HG03196 (cell line): Measurements from ENCODE around the gene AP3S2.
"Not testable (repeated sequence)": the region's sequence is repeated elsewhere in the genome, so short reads cannot be mapped to it uniquely, and the experiment has no call there.

Source experiments
- ATAC-seq: cut with Tn5 transposase; IDR thresholded peaks from one replicate; pipeline ENCODE4 v1.9.1; 2021; ENCODE audit not compliant: unreplicated experiment

The AP3S2 gene

DNA sequence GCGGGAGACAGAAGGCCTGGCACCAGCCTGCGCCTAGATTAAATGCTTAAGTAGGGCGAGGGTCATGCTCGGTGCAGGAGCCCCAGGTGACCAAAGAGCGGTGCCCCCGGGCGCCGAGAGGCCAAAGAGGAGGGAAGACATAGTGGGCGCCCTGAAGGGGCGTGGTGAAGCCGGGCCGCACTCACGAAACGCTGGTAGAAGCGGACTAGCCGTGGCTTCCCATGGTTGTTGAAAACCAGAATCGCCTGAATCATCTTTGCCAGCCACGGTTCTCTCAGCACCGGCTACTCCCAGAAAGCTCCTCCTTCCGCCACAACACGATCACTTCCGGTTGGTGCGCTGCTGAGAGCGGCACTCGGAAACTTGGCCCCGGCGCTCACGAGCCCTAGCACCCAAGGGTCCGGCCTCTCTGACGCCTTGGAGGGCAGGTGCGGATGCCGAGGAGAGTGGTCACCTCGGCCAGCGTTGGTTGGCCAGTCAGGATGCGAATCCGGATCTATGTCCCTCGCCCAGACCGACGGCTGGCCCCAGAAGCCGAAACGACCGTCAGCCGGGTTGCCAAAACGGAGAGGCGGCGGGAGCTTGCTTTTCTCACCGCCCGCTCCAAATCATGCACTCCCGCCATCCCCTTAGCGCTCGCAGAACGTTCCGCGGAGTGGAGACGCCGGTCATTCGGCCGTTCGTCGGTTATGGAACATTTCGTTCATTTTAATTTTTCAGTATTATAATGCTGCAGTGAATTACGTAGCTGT, at the start of gene AP3S2:
Gene AP3S2, minus strand, starts transcription at position 299 of the 752 bp plus-strand sequence. Its CDS starts 45 bp downstream, at position 254.
- ATAC-seq: peak; percentile 92

DNA sequence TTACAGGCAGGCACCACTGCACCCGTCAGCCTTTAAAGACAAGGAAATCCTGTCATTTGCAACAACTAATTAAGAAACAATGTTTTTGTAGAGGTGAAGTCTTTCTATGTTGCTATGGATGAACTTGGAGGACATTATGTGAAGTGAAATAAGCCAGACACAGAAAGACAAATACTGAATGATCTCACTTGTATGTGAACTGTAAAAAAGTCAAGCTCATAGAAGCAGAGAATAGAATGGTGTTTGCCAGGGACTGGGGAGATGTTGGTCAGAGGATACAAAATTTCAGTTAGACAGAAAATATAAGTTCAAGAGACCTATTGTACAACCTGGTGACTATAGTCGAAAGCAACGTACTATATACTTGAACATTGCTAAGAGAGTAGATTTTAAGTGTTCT, 46.1 kb upstream of the AP3S2 start:
- no peak for ATAC-seq

DNA sequence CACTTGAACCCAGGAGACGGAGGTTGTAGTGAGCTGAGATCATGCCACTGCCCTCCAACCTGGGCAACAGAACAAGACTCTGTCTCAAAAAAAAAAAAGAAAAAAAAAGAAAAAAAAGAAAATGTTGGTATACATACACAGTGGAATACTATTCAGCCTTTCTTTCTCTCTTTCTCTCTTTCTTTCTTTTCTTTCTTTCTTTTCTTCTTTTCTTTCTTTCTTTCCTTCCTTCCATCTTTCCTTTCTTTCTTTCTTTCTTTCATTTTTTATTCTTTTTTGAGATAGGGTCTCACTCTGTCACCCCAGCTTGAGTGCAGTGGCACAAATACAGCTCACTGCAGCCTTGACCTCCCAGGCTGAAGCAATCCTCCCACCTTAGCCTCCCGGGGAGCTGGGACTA, 45.6 kb upstream of the AP3S2 start:
- ATAC-seq: not testable (repeated sequence)

DNA sequence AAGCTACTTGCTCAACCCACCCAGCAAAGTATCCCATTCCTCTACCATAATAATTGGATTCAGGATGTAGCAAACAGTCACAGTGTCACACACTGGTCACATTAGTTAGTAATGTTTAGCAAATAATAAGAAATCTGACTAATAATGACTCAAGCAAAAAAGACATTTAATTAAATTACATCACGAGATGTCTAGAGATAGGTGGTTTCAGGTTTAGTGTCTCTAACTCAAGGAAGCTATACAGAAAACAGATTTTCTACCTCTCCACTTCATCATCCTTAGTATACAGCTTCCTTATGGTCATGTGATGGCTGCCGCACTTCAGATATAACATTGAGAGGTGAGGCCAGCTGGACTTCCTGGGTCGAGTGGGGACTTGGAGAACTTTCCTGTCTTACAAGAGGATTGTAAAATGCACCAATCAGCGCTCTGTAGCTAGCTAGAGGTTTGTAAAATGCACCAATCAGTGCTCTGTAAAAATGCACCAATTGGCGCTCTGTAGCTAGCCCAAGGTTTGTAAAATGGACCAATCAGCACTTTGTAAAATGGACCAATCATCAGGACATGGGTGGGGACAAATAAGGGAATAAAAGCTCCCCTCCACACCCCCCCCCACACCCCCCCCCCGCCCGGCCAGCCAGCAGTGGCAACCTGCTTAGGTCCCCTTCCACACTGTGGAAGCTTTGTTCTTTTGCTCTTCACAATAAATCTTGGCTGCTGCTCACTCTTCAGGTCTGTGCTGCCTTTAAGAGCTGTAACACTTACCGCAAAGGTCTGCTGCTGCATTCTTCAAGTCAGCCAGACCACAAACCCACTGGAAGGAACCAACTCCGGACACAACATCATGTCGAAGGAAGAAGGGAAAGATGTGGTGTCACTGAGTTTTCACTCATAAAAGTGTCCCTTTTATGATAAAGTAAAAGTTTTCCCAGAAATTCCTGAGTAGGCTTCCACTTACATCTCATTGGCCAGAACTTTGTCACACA, 43.9 kb upstream of the AP3S2 start:
- no peak for ATAC-seq

DNA sequence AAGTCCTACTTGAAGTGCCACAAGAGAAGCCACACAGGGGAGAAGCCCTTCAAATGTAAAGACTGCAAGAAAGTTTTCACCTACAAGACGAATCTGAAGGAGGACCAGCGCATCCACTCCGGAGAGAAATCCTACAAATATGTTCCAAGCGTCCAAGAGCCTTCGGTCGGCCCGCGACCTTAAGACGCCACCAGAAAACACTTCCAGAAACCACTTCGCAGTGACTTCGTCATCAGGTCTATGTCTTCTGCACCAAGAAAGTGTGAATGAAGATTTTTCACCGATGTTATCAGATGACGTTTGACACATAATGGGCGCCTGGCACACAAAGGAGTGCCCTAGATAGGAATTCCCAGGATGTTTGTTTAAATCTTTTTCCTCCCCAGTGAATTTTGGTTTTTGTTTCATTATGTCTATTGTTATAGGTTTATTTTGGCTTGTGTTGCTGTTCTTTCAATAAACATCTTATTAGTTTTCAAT, 43.0 kb upstream of the AP3S2 start:
- ATAC-seq: no peak

DNA sequence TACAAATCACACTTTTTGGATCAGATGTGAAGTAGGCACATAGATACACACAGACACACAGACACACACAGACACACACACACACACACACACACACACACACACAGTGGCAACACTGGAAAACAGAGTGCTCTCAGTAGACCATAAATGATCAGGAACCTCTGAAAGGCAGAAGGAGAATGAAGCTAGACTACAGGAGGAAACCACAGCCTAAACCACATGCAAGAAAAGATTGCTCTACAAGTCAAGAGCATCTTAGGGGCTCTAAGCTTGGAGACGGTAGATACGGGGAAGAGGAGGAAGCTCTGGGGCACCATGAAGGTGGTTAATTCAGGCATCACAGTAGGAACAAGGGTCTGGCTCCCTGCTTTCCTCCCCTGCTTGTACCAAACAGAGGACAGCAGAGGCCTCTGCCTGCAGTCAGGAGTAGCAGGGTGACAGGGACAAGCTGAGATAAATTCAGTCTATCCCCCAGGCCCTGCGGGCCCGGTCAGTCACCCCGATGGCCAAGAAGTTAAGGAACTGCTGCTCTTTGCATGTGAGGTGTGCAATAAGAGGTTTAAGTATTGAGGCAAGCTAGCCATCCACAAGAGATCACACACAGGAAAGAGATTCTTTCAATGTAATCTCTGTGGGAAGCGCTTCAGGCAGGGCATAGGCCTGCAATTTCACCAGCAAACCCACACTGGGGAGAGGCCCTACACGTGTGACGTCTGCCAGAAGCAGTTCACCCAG, 42.4 kb upstream of the AP3S2 start:
- no peak for ATAC-seq

DNA sequence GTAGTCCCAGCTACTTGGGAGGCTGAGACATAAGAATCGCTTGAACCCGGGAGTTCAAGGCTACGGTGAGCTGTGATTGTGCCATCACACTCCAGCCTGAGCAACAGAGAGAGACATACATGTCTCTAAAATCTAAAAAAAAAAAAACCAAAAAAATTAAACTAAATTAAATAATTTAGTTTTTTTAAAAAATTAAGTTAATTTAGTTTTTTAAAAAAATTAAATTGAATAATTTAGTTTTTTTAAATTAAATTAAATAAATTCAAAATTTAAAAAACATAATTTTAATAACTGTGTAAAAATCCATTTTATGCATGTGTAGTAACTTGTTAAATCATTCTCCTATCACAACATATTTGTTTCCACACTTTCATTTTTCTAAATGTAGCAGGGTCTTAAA, 39.1 kb upstream of the AP3S2 start:
- no peak for ATAC-seq

DNA sequence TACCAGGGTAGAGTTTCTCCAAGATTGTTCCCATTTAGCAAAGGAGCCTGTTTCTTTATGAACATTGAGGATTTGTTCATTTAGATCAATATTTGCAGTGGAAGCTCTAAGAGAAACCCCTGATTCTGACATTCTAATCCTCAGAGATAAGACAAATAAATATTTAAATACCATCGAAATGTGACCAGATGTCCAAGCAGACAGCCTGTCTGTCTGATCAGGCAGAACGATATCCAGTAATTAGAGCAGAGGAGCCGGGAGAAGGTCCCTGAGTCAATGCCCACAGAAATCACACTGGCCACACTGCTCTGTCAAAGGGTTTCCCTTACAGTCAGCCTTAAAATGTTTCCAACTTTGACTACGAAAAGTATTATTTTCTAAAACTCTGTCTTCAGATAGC, 34.6 kb upstream of the AP3S2 start:
- no peak for ATAC-seq

DNA sequence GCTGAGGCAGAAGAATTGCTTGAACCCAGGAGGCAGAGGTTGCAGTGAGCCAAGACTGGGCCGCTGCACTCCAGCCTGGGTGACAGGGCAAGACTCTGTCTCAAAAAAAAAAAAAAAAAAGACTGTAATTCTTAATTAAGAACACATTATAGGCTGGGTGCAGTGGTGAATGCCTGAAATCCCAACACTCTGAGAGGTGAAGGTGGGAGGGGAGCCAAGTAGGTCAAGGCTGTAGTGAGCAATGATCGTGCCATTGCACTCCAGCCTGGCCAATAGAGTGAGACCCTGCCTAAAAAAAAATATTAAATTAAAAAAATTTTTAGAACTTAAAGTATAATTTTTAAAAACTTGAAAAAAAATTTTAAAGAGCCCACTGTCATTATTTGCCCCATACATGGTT, 32.4 kb upstream of the AP3S2 start:
- ATAC-seq: no peak

DNA sequence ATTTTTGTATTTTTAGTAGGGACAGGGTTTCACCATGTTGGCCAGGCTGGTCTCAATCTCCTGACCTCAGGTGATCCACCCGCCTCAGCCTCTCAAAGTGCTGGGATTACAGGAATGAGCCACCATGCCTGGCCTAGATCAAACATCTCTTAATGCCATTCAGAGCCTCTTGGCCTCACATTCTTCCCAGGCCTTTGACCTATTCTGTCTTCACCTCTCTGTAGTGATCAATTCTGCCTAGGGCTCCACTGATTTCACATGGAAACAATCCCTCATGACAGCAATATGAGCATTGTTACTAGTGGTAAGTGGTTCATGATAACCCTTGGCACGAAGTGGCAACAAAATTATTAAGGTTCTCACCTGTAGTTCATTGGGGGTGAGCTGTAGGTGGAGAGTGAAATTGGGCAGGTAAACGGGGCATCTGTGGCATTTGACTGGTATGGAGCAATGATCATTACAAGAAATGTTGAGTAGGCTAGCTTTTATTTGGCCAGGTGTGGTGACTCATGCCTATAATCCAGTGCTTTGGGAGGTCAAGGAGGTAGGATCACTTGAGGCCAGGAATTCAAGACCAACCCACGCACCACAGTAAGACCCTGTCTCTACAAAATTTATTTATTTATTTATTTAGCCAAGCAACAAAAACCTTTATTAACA, 23.8 kb upstream of the AP3S2 start:
- ATAC-seq: no peak

DNA sequence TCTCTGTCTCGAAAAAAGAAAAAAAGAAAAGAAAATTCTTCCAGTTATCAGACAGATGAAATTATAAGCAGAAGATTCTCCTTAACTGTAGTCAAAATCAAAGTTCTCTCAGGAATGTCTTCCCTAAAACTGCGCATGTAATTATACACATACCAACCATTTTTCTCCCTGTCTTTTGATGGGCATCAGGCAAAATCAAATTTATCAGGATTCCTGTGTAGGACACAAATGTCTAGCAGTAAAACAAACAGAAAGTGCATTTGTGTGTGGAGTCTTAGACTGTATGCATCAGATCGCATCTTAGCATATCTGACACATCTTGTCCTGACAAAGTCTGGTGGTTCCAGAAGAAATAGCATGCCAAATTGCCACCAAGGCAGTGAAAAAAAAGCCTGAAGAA, 22.9 kb upstream of the AP3S2 start:
- no peak for ATAC-seq

DNA sequence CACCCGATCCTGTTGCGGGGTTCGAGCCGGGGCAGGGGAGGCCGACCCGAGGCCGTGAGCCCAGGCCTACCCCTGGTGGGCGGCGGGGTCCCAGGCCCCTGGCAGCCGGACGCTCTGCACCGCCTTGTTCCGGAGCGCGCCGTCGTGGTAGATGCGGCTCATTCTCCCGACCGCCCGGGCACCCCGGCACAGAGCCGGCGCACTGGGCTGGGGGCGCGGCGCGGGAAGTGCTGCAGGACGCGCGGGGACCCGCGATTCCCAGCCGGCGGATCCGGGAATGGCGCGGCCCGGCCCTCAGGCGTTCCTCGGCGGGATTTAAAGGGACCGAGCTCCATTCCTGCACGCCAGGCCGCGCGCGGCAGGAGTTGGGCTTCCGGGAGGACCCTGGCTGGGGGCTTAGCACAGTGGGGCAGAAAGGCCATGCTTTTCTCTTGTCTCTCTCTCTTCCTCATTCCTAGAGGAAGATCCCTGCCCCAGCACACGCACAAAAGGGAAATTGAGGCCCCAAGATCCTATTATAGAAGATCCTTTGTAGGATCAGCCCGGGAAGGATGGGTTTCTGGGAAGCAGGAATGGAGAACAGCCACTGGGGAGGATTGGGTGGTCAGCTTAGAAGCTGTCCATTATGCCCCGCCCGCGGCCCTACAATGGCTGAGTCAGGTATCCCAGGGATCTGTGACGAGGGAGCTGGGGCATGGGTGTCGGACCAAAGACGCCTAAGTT, 19.0 kb upstream of the AP3S2 start, which contains the start of gene ARPIN:
Gene ARPIN, minus strand, starts transcription at position 279 of the 723 bp plus-strand sequence. Its CDS starts 117 bp downstream, at position 162.
- no peak for ATAC-seq

DNA sequence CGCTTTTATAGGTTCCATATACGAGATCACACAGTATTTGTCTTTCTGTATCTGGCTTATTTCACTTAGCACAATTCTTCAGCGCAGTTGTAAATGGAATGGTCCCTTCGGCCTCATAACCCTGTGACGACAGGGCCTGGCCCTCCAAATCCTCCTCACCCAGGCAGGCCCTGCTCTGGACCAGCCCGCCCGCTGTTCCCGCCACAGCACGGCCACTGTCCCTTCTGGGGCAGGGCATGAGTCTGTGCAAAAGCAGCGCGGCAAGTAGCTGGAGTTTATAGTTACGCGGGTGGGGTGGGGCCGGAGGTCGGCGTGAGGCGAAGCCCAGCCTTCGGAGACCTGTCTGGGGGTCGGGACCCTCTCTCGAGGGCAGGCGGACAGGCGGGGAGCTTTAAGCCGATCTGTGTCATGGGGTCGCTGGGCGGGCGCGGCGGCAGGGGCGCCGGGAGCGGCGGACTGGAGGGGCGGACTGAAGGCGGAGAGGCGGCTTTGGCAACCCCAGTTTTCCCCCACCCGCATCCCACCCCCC, 18.4 kb upstream of the AP3S2 start:
- ATAC-seq: no peak

DNA sequence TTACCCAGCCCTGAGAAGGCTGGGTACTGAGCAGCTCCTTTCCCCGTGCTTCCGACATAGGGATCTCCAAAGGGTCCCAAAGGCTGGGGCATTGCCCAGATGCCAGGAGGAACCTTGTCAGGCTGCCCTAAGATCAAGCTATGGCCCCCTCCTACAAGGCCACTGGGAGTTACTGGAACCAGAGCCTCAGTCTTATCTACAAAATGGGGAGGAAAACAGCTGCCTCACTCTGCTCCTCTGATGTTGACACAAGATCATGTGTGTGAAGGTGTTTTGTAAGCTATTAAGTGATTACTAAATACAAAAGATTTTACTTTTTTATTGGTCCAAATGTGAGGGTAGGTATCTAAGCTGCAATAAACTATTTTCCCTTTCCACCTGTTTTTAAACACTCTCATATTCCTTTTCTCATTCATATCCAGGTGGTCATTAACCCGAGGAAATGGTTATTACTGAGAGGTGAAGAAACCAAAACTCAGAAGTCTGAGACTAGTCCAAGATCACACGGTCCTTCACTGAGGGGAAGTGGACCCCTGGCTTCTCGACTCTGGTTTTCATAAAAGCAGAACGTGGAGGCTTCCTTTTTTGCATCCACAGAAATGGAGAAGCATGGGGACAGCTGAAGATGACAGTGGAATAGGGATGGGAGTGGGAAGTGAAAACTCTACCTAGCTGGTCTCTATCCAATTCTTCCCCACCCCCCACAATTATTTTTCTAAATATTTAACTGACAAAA, 17.3 kb upstream of the AP3S2 start:
- ATAC-seq: no peak

DNA sequence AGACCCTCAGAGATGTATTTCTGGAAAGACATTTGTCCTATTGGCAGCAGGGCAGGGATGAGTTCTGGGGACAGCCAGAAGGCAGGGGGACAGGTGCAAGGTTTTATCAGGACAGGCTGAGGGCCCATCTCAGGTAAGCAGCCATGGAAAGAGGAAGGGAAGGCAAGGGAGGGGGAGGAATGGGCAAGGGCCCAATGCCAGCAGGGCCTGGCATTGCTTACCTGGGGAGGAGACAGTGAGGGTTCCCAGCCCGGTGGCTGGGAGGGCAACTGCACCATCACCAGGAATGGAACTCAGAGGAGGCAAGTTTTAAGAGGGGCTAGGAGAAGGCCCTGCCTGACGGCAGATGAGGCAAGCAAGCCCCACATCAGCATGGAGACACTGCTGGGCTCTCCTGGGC, 15.8 kb upstream of the AP3S2 start:
- no peak for ATAC-seq

DNA sequence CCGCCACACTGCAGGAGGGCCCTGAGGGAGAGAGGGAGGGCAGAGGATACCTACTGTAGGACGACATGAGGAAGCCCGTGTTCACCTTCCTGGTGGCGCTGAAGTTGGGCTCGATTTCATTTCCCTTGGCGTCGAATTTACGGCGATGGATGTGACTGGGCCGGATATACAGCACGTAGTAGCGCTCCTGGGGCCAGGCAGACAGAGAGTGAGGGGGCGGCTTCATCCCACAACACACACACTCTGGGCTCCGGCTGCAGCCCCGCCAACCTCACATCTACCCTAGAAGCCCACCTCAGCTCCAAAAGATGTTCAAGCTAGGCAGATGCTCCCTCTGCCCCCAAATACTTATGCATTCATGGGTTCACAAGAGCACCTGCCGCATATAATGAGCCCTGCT, 14.4 kb upstream of the AP3S2 start:
- ATAC-seq: no peak

DNA sequence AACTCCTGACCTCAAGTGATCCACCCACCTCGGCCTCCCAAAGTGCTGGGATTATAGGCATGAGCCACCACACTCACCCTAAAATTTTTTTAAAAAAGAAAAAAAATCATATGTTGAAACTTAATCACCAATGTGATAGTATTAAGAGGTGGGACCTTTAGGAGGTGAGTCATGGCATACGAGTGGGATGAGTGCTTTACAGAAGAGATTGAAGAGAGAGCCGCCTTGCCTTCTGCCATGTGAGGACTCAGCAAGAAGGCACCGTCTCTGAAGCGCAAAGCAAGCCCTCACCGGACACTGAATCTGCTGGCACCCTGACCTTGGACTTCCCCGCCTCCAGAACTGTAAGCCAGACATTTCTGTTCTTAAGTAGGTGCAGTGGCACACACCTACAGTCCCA, 13.5 kb upstream of the AP3S2 start:
- ATAC-seq: no peak

DNA sequence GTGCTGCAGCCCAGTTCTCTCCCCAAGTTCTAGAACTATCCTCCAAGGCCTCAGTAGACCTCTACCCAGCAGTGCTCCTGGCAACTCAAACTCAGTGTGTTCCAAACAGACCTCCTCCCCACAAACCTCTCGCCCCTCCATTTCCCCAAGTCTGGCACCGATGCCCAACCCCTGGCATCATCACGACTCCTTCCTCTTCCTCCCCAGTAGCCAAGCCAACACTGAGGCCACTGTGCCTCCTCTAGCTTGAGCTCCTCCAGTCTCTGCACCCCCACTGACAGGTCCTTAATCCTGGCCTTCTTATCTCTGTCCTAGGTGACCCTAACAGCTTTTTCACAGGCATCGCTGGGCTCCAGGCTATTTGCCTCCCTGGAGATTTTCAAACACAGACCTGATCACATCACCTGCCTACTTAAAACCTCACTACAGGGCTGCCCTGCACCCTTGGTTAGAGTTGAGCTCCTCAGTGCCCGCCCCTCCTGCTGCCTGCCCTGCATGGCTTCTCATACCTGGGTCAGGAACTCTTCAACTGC, 12.1 kb upstream of the AP3S2 start:
- no peak for ATAC-seq

DNA sequence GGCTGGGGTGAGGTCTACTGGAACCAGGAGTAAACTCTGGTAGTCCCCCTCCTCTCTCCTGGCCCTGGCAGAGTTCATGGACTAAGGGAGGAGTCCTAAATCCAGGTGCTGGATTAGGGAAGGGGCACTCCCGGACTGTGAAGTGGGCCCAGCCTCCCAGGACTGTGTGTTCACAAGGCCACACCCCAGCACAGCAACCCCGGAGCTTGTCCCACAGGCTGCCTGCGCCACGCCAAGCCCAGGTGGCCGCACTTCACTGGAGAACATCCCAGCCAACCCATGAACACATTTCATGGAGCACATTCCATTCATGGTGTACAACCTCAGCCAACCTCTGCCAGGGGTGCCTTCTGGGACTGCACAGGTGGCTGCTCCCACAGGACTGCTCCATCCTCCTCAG, 10.7 kb upstream of the AP3S2 start:
- no peak for ATAC-seq
